Prostate gland (tissue), 2 donors: ENCODE data around the gene HS6ST3. TPM values are rescaled to one million over a fixed set of nuclear protein-coding genes. Genes with fewer than 3 reads are reported as not detected.
A peak's percentile ranks its signal among the peaks of the same experiment; 100 is the strongest.

Experiments used
- DNase-seq: peaks from one replicate; pipeline ENCODE4 v3.0.0-alpha.2; 2019; ENCODE audit warnings: low spot score
- H3K27ac ChIP-seq, 2 donors: fragments of 200-600 bp; sonication (generic); 2 replicates each; pipeline ENCODE4 v1.5.1; 2017 to 2019
- H3K27me3 ChIP-seq: fragments of 200-600 bp; sonication (generic); replicated peaks from 2 replicates; pipeline ENCODE4 v1.5.1; 2019; ENCODE audit not compliant: insufficient read depth
- H3K36me3 ChIP-seq, 2 donors: fragments of 200-600 bp; sonication (generic); 1 replicate in 1 of 2; 2 replicates in 1 of 2; pipeline versions ENCODE4 v1.5.1 to v1.8.1; 2017 to 2019
- H3K4me1 ChIP-seq: fragments of 200-600 bp; sonication (generic); replicated peaks from 2 replicates; pipeline ENCODE4 v1.5.1; 2019
- H3K4me3 ChIP-seq, 2 donors: fragments of 200-600 bp; sonication (generic); 2 replicates each; pipeline ENCODE4 v1.5.1; 2017 to 2019
- H3K9me3 ChIP-seq: fragments of 200-600 bp; sonication (generic); 2 replicates; pipeline ENCODE4 v1.5.1; 2017
- CTCF ChIP-seq, 4 experiments: fragments of 200-600 bp in 2 of 4; fragments of 450-650 bp in 2 of 4; sonication (generic) in 2 of 4; IDR thresholded peaks; 1 replicate in 3 of 4; 2 replicates in 1 of 4; pipeline ENCODE4 v1.5.1; 2016 to 2019; ENCODE audit warnings: antibody characterized with exemption in 4 of 4, mild to moderate bottlenecking in 2 of 4, moderate library complexity in 2 of 4
- POLR2A ChIP-seq: fragments of 450-650 bp; IDR thresholded peaks from one replicate; pipeline ENCODE4 v1.6.1; 2016; ENCODE audit warnings: antibody characterized with exemption, mild to moderate bottlenecking
- POLR2AphosphoS5 ChIP-seq: sonication (generic); formaldehyde crosslinking; IDR thresholded peaks from one replicate; pipeline ENCODE4 v1.6.1; 2017; ENCODE audit warnings: antibody characterized with exemption
- whole genome bisulfite sequencing: methylation state at CpG from one replicate; pipeline ENCODE4 v1.1.5; 2018; 5-methylcytosine and 5-hydroxymethylcytosine counted together
- intact Hi-C: fragments of 100-400 bp; cut with DNase I; formaldehyde crosslinking; loops from one replicate; pipeline ENCODE4 v1.14.2; 2022
- total RNA-seq, 2 donors: library from RNA; depleted of rRNA; stranded (reverse); fragments of >200 nt; gene quantifications; one replicate each; pipeline ENCODE4 v1.1.0, GENCODE V29; 2016

HS6ST3 gene
- total RNA-seq, 2 donors from 2014 or later, result 0.97 to 1.0 TPM

DNA sequence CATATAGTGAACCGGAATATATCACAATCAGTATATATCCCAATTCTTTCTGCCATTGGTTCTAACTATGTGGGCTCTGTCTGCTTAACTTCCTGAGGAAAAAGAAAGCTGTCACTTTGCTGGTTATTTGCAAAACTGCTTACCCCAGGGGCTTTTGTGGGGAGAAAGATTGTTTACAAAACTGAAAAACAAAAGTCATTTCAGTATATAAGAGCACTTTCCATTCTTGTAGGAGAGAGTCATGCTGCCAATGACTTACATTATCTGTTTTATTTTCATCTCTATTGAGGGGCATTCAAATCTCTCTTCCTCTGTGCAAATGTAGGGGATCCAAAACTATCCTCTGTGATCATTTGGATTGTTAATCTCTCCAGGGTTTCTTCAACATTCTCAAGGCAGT is 3.2 kb upstream of the HS6ST3 start:
- Histone ChIP-seq H3K4me1 (no peaks in the 10 kb centered on the region), H3K27me3 (no peaks in the 10 kb centered on the region), H3K36me3 (no peaks in the 10 kb centered on the region), H3K27ac (no peak overlapping the region), H3K9me3 (no peaks in the 10 kb centered on the region), H3K4me3 (no peak overlapping the region)
- no peak for TF ChIP-seq POLR2A
- intact Hi-C loops, result no loop called here
- 100% methylated on average over 1 of the region's 1 CpG for WGBS
- DNase-seq, result no peak

DNA sequence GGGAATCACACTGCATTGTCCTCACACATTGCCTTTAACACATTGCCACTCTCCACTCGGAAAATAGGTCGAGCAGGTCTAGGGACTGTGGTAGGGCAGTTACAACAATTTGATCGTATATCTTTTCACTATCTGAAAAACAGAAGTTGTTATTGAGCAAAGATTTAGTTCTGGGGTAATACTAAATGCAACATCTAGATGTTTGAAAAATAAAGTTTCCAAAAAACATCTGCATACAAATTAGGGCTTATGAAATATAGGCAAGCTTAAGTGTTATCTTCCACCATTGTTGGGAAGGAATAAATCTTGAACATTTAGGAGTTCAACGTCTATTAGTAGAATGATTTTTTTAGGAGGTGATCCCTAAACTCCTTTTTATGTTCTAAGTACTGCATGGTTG is 768 bp upstream of the HS6ST3 start:
- WGBS, result 67% methylated on average over 4 of the region's 4 CpGs
- H3K36me3 ChIP-seq, result no peaks in the 10 kb centered on the region
- intact Hi-C loops, result no loop called here
- TF ChIP-seq POLR2AphosphoS5, result no peak
- no peak for TF ChIP-seq POLR2A
- no peak for TF ChIP-seq CTCF (IDR thresholded peaks at IDR 0.05)
- H3K9me3 ChIP-seq, result no peaks in the 10 kb centered on the region
- H3K27ac ChIP-seq, result no peak overlapping the region
- no peaks in the 10 kb centered on the region for H3K27me3 ChIP-seq
- H3K4me1 ChIP-seq, result no peaks in the 10 kb centered on the region
- DNase-seq, result no peak
- no peak overlapping the region for H3K4me3 ChIP-seq

DNA sequence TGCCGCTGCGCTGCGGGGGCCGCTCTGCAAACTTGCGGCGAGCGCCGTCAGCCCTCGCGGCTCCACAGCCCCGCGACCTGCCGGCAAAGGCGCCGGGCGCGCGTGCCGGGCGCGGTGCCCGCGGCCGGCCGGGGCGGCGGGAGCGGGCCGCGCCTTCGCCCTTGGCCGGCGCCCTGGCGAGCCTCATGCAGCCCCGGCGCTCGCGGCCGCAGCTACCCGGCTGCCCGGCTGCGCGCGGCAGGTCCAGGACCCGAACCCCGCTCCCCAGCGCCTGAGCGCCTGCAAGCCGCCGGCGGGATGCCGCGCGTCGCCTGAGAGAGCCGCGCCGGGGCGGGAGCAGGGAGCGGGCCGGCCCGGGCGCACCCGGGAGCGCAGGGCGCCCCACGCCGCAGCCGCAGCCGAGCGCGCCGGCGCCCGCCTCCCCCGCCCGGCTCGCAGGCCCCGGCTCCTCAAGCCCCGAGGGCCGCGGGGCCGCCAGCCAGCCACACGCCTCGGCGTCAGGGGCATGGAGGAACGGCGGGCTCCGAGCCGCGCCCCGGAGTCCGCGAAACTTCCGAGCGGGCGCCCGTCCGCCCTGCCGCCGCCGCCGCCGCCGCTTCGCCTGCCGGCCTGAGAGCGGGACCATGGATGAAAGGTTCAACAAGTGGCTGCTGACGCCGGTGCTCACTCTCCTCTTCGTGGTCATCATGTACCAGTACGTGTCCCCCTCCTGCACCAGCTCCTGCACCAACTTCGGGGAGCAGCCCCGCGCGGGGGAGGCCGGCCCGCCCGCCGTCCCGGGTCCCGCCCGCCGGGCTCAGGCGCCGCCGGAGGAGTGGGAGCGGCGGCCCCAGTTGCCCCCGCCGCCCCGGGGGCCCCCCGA is 564 bp downstream of the HS6ST3 start:
- no peaks in the 10 kb centered on the region for H3K4me1 ChIP-seq
- TF ChIP-seq POLR2AphosphoS5 (no peak), CTCF (IDR thresholded peaks at IDR 0.05) (no peak), POLR2A (no peak)
- H3K36me3 ChIP-seq, result no peaks in the 10 kb centered on the region
- no peak overlapping the region for H3K27ac ChIP-seq
- no peak for DNase-seq
- H3K27me3 ChIP-seq, result no peaks in the 10 kb centered on the region
- no peaks in the 10 kb centered on the region for H3K9me3 ChIP-seq
- WGBS, result 1% methylated on average over 52 of the region's 133 CpGs
- intact Hi-C loops, result no loop called here
- H3K4me3 ChIP-seq, result peak overlapping the region; percentile 23 to 38

DNA sequence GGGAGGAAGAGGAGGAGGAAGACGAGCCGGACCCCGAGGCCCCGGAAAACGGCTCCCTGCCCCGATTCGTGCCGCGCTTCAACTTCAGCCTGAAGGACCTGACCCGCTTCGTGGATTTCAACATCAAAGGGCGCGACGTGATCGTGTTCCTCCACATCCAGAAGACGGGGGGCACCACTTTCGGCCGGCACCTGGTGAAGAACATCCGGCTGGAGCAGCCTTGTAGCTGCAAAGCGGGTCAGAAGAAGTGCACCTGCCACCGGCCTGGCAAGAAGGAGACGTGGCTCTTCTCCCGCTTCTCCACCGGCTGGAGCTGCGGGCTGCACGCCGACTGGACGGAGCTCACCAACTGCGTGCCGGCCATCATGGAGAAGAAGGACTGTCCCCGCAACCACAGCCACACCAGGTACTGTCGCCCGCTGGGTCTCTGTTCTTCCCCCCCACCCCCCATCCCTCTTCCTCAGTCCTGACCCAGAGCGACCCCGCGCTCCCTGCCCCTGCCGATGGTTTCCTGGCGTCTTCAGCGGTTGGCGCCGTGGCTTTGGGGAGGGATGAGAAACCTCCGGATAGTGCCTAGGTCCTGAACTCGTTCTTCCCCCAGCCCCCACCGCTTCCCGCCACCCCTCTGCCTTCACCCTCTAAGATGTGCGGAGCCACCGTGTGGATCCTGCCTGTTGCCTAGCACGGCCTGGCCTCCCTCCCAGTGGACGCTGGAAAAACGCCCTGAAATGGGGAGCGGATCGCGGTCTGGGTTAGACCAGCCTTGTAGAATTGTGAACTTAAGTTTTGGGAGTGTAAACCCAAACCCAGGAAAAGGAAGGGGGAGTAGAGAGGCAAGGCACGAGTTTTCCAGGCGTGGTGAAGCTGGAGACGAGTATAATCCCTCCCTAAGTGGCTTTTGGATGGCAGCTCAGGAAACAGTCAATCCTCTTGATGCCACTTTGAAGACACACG is 1.5 kb downstream of the HS6ST3 start:
- H3K27ac ChIP-seq, result no peak overlapping the region

GRCh38 chr13:96093296-96094006 is 3.5 kb downstream of the HS6ST3 start:
- no peaks in the 10 kb centered on the region for H3K9me3 ChIP-seq
- H3K4me1 ChIP-seq, result no peaks in the 10 kb centered on the region
- H3K27me3 ChIP-seq, result no peaks in the 10 kb centered on the region
- no peaks in the 10 kb centered on the region for H3K36me3 ChIP-seq
- TF ChIP-seq POLR2A (no peak), CTCF (IDR thresholded peaks at IDR 0.05) (no peak), POLR2AphosphoS5 (no peak)
- no peak for DNase-seq
- H3K4me3 ChIP-seq, result no peak overlapping the region
- no peak overlapping the region for H3K27ac ChIP-seq
- intact Hi-C loops, result no loop called here

More for the DNA sequence above, 1.5 kb downstream of the HS6ST3 start:
- H3K4me1 ChIP-seq, result no peaks in the 10 kb centered on the region
- intact Hi-C loops, result no loop called here
- no peak for TF ChIP-seq POLR2A
- no peak for DNase-seq
- WGBS, result 3% methylated on average over 42 of the region's 57 CpGs
- no peaks in the 10 kb centered on the region for H3K27me3 ChIP-seq
- H3K4me3 ChIP-seq, result peak overlapping the region; percentile 23 to 38
- H3K36me3 ChIP-seq, result no peaks in the 10 kb centered on the region
- no peaks in the 10 kb centered on the region for H3K9me3 ChIP-seq
